ENCODE results near the gene NBR1. TPM values are rescaled to one million over a fixed set of nuclear protein-coding genes. Genes with fewer than 3 reads are reported as not detected.
A peak's percentile ranks its signal among the peaks of the same experiment; 100 is the strongest.

NBR1 gene
- total and polyA plus RNA-seq, 4 donors, result 18.2 to 74.6 (median 44.7) TPM

DNA sequence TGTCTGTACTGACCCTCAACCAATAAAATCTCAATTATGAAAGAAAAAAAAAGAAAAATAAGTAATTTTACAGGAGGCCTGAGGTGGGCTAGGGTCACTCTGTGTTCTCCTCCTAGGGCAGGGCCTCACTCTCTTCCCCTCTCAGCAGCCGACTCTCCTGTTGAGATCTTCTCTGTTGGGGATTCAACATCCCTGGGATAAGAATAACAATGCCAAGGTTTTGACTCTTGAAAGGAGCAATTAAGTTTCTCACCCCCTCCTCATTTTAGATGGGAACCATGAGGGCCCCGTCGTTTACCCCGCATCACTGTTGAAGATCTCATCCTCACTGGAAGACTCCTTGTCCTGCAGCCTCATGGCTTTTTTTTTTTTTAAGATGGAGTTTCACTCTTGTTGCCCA, 24.4 kb upstream of the NBR1 start:
- no peaks in the 10 kb centered on the region for H3K9me3 ChIP-seq (ENCODE audit: control insufficient read depth in 4 of 4, low read length in 3 of 4)
- TF ChIP-seq GABPA (IDR thresholded peaks at IDR 0.05 in 1 of 2, conservative IDR thresholded peaks at IDR 0.05 in 1 of 2) (no peak), HNF4G (IDR thresholded peaks at IDR 0.05) (no peak), TAF1 (conservative IDR thresholded peaks at IDR 0.05) (no peak), NR2F2 (IDR thresholded peaks at IDR 0.05) (no peak), FOXA2 (IDR thresholded peaks at IDR 0.05) (no peak), EGR1 (IDR thresholded peaks at IDR 0.05; ENCODE audit: low read depth in 2 of 2) (no peak), RXRA (IDR thresholded peaks at IDR 0.05) (no peak), YY1 (IDR thresholded peaks at IDR 0.05) (no peak), FOXA1 (IDR thresholded peaks at IDR 0.05) (no peak), HNF4A (conservative IDR thresholded peaks at IDR 0.05) (no peak)
- TF ChIP-seq, protein P1, sequence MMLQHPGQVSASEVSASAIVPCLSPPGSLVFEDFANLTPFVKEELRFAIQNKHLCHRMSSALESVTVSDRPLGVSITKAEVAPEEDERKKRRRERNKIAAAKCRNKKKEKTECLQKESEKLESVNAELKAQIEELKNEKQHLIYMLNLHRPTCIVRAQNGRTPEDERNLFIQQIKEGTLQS (IDR thresholded peaks at IDR 0.05), result no peak
- TF ChIP-seq, protein P2, sequence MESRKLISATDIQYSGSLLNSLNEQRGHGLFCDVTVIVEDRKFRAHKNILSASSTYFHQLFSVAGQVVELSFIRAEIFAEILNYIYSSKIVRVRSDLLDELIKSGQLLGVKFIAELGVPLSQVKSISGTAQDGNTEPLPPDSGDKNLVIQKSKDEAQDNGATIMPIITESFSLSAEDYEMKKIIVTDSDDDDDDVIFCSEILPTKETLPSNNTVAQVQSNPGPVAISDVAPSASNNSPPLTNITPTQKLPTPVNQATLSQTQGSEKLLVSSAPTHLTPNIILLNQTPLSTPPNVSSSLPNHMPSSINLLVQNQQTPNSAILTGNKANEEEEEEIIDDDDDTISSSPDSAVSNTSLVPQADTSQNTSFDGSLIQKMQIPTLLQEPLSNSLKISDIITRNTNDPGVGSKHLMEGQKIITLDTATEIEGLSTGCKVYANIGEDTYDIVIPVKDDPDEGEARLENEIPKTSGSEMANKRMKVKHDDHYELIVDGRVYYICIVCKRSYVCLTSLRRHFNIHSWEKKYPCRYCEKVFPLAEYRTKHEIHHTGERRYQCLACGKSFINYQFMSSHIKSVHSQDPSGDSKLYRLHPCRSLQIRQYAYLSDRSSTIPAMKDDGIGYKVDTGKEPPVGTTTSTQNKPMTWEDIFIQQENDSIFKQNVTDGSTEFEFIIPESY (IDR thresholded peaks at IDR 0.05), result no peak
- TF ChIP-seq, protein P3, sequence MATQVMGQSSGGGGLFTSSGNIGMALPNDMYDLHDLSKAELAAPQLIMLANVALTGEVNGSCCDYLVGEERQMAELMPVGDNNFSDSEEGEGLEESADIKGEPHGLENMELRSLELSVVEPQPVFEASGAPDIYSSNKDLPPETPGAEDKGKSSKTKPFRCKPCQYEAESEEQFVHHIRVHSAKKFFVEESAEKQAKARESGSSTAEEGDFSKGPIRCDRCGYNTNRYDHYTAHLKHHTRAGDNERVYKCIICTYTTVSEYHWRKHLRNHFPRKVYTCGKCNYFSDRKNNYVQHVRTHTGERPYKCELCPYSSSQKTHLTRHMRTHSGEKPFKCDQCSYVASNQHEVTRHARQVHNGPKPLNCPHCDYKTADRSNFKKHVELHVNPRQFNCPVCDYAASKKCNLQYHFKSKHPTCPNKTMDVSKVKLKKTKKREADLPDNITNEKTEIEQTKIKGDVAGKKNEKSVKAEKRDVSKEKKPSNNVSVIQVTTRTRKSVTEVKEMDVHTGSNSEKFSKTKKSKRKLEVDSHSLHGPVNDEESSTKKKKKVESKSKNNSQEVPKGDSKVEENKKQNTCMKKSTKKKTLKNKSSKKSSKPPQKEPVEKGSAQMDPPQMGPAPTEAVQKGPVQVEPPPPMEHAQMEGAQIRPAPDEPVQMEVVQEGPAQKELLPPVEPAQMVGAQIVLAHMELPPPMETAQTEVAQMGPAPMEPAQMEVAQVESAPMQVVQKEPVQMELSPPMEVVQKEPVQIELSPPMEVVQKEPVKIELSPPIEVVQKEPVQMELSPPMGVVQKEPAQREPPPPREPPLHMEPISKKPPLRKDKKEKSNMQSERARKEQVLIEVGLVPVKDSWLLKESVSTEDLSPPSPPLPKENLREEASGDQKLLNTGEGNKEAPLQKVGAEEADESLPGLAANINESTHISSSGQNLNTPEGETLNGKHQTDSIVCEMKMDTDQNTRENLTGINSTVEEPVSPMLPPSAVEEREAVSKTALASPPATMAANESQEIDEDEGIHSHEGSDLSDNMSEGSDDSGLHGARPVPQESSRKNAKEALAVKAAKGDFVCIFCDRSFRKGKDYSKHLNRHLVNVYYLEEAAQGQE (IDR thresholded peaks at IDR 0.05), result no peak
- H3K27me3 ChIP-seq (ENCODE audit: control insufficient read depth in 4 of 4, insufficient read depth in 4 of 4, low read length in 3 of 4), result no peaks in the 10 kb centered on the region
- no peak overlapping the region for H3K27ac ChIP-seq (ENCODE audit: low read depth in 1 of 2, low read length in 2 of 2)
- no peak overlapping the region for H3K9ac ChIP-seq (ENCODE audit: low read depth in 1 of 2, low read length in 2 of 2)
- WGBS, result 94% methylated on average over 4 of the region's 4 CpGs
- H3K36me3 ChIP-seq (ENCODE audit: control insufficient read depth in 4 of 4, insufficient read depth in 3 of 4, low read depth in 1 of 4, low read length in 3 of 4), result peaks cover 0 to 4% (median 2%) of the 10 kb centered on the region in 4 donors
- peaks cover 0 to 3% (median under 1%) of the 10 kb centered on the region in 4 donors for H3K4me1 ChIP-seq (ENCODE audit: control insufficient read depth in 4 of 4, insufficient read depth in 4 of 4, low read length in 3 of 4)
- H3K4me3 ChIP-seq (ENCODE audit: low read depth in 1 of 3, low read length in 3 of 3), result no peak overlapping the region
- no peak for DNase-seq (ENCODE audit: low spot score)

DNA sequence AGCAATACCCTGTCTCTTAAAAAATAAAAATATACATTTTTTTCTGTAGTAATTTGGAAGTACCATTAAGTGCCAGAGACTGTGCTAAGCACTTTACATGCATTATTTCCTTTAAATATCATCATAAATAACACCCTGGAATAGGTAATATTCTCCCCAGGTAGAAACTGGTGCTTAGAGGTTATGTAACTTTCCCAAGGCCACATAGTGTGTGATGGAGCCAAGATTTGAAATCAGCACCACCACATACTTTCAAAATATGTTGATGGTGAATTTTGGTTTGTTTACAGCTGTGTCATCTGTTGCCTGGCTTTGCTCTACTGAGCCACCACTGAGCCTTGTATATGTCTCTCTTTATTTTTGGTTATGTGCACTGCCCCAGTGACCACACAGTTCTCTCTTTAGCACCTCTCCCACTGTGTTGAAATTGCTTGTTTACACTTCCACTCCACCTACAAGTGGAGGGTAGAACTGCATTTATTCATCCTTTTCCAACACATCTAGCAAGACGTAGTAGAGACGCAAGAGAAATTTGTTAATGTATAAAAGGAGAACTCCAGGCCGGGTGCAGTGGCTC, 19.0 kb upstream of the NBR1 start:
- DNase-seq (ENCODE audit: low spot score), result no peak
- no peak overlapping the region for H3K27ac ChIP-seq (ENCODE audit: low read depth in 1 of 2, low read length in 2 of 2)
- 48% methylated on average over 3 of the region's 3 CpGs for WGBS
- TF ChIP-seq SP1 (IDR thresholded peaks at IDR 0.05), result peak; percentile 13
- TF ChIP-seq, protein P2 (IDR thresholded peaks at IDR 0.05), result no peak
- TF ChIP-seq, protein P1 (IDR thresholded peaks at IDR 0.05), result no peak
- peak; percentile 96 for TF ChIP-seq FOXA2 (IDR thresholded peaks at IDR 0.05)
- no peak for TF ChIP-seq HNF4A (conservative IDR thresholded peaks at IDR 0.05)
- TF ChIP-seq, protein P4, sequence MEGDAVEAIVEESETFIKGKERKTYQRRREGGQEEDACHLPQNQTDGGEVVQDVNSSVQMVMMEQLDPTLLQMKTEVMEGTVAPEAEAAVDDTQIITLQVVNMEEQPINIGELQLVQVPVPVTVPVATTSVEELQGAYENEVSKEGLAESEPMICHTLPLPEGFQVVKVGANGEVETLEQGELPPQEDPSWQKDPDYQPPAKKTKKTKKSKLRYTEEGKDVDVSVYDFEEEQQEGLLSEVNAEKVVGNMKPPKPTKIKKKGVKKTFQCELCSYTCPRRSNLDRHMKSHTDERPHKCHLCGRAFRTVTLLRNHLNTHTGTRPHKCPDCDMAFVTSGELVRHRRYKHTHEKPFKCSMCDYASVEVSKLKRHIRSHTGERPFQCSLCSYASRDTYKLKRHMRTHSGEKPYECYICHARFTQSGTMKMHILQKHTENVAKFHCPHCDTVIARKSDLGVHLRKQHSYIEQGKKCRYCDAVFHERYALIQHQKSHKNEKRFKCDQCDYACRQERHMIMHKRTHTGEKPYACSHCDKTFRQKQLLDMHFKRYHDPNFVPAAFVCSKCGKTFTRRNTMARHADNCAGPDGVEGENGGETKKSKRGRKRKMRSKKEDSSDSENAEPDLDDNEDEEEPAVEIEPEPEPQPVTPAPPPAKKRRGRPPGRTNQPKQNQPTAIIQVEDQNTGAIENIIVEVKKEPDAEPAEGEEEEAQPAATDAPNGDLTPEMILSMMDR (IDR thresholded peaks at IDR 0.05; ENCODE audit: low read depth, low read length, missing input control), result peak; percentile 16
- TF ChIP-seq, protein P5, sequence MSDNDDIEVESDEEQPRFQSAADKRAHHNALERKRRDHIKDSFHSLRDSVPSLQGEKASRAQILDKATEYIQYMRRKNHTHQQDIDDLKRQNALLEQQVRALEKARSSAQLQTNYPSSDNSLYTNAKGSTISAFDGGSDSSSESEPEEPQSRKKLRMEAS (IDR thresholded peaks at IDR 0.05), result no peak
- TF ChIP-seq RXRA (IDR thresholded peaks at IDR 0.05), result peak in 1 of 2 donors; percentile 40
- peak; percentile 50 to 59 for TF ChIP-seq RAD21 (IDR thresholded peaks at IDR 0.05)
- TF ChIP-seq FOXA1 (IDR thresholded peaks at IDR 0.05), result peak; percentile 96
- TF ChIP-seq, protein P3 (IDR thresholded peaks at IDR 0.05), result no peak
- no peak for TF ChIP-seq HNF4G (IDR thresholded peaks at IDR 0.05)

More for the DNA sequence above, 19.0 kb upstream of the NBR1 start:
- Histone ChIP-seq H3K9me3 (ENCODE audit: control insufficient read depth in 4 of 4, low read length in 3 of 4) (no peaks in the 10 kb centered on the region), H3K27me3 (ENCODE audit: control insufficient read depth in 4 of 4, insufficient read depth in 4 of 4, low read length in 3 of 4) (no peaks in the 10 kb centered on the region), H3K36me3 (ENCODE audit: control insufficient read depth in 4 of 4, insufficient read depth in 3 of 4, low read depth in 1 of 4, low read length in 3 of 4) (peaks cover 0 to 2% (median under 1%) of the 10 kb centered on the region in 4 donors), H3K9ac (ENCODE audit: low read depth in 1 of 2, low read length in 2 of 2) (no peak overlapping the region), H3K4me1 (ENCODE audit: control insufficient read depth in 4 of 4, insufficient read depth in 4 of 4, low read length in 3 of 4) (peaks cover 2 to 14% (median 4%) of the 10 kb centered on the region in 4 donors), H3K4me3 (ENCODE audit: low read depth in 1 of 3, low read length in 3 of 3) (no peak overlapping the region)

Data from liver (tissue), 9 donors.